ENCODE measurements around the gene KDM2A. TPM values are rescaled to one million over a fixed set of nuclear protein-coding genes. Genes with fewer than 3 reads are reported as not detected.

The KDM2A gene
- total RNA-seq, 3 donors from 2014 or later (not counting 1 experiment from before 2014, with no cell fraction given) = 268 to 312 (median 283) TPM

DNA sequence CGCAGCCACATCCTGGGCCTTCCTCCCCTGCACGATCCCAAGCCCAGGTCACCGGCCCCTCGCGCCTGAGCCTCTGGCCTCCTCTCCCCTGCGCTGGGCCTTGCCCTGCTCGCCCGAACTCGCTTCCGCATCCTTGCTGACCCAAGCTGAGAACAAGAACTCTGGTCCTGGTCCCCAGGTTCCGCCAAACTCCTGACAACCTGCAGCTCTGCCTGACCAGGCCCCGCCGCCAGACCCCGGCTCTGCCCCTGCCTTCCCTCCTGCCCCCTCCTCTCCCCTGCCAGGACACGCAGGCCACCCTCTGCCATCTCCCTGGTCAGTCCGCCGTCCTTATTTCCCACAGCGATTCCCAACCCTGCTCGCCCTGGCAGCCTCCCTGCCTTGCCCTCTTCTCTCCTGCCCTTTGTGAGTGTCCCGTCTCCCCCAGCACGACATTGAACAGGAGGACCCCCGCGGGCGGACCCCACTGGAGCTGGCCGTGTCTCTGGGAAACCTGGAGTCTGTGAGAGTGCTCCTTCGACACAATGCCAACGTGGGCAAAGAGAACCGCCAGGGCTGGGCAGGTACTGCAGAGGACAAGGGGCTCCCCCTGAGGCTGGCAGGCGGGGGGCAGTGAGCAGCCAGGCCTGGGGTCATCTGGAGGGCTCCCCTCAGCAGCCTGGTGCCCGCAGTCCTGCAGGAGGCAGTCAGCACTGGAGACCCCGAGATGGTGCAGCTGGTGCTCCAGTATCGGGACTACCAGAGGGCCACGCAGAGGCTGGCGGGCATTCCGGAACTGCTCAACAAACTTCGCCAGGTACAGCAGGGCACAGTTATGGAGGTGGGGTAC is 170.8 kb downstream of the KDM2A start:
- no peak for ATAC-seq
- peaks cover 46 to 60% of the 10 kb centered on the region in 2 donors for H3K4me1 Mint-ChIP-seq
- 32% methylated on average over 36 of the region's 36 CpGs for WGBS (ENCODE audit: insufficient coverage)
- no peak for TF ChIP-seq CTCF (IDR thresholded peaks at IDR 0.05)
- Histone ChIP-seq H3K9me3 (ENCODE audit: control insufficient read depth, insufficient read depth, low read length) (no peaks in the 10 kb centered on the region), H3K4me1 (ENCODE audit: control insufficient read depth, insufficient read depth, low read length) (peaks cover 65% of the 10 kb centered on the region), H3K36me3 (ENCODE audit: control insufficient read depth, insufficient read depth, low read length) (peaks cover 53% of the 10 kb centered on the region), H3K27me3 (ENCODE audit: control insufficient read depth, insufficient read depth, low read length) (no peaks in the 10 kb centered on the region), H3K27ac (ENCODE audit: low read length) (peak overlapping the region; percentile 49), H3K4me3 (ENCODE audit: low read length) (peak overlapping the region; percentile 56)
- no peak for DNase-seq
- no peaks in the 10 kb centered on the region for H3K36me3 Mint-ChIP-seq
- H3K9me3 Mint-ChIP-seq = no peaks in the 10 kb centered on the region
- peak overlapping the region; percentile 86 to 94 for H3K27ac Mint-ChIP-seq
- intact Hi-C loops (cut with micrococcal nuclease) = loop anchor here (2.0 to 5.0 kb wide), 4 partner anchors 13 to 82 kb away; partner anchors contain the start of genes CLCF1 and SSH3
- peak overlapping the region; percentile 94 for H3K4me3 Mint-ChIP-seq
- H3K27me3 Mint-ChIP-seq (ENCODE audit: low read depth in 2 of 2) = no peaks in the 10 kb centered on the region

GRCh38 chr11:67290801-67291200 is 171.7 kb downstream of the KDM2A start:
- ATAC-seq = no peak
- H3K4me1 Mint-ChIP-seq = peaks cover 46 to 56% of the 10 kb centered on the region in 2 donors
- Histone ChIP-seq H3K27ac (ENCODE audit: low read length) (no peak overlapping the region), H3K36me3 (ENCODE audit: control insufficient read depth, insufficient read depth, low read length) (peaks cover 47% of the 10 kb centered on the region), H3K9me3 (ENCODE audit: control insufficient read depth, insufficient read depth, low read length) (peaks cover 4% of the 10 kb centered on the region), H3K4me3 (ENCODE audit: low read length) (no peak overlapping the region), H3K4me1 (ENCODE audit: control insufficient read depth, insufficient read depth, low read length) (peaks cover 56% of the 10 kb centered on the region), H3K27me3 (ENCODE audit: control insufficient read depth, insufficient read depth, low read length) (no peaks in the 10 kb centered on the region)
- intact Hi-C loops (cut with micrococcal nuclease) = no loop called here
- H3K4me3 Mint-ChIP-seq = no peak overlapping the region
- H3K27me3 Mint-ChIP-seq (ENCODE audit: low read depth in 2 of 2) = no peaks in the 10 kb centered on the region
- H3K27ac Mint-ChIP-seq = peak overlapping the region in 1 of 2 donors; percentile 94
- DNase-seq = no peak
- H3K9me3 Mint-ChIP-seq = no peaks in the 10 kb centered on the region
- 92% methylated on average over 7 of the region's 7 CpGs for WGBS (ENCODE audit: insufficient coverage)
- TF ChIP-seq CTCF (IDR thresholded peaks at IDR 0.05) = no peak
- peaks cover 2% of the 10 kb centered on the region for H3K36me3 Mint-ChIP-seq

- Histone ChIP-seq H3K27me3 (ENCODE audit: control insufficient read depth, insufficient read depth, low read length) (no peaks in the 10 kb centered on the region), H3K4me1 (ENCODE audit: control insufficient read depth, insufficient read depth, low read length) (peaks cover 47% of the 10 kb centered on the region), H3K36me3 (ENCODE audit: control insufficient read depth, insufficient read depth, low read length) (peaks cover 49% of the 10 kb centered on the region), H3K4me3 (ENCODE audit: low read length) (no peak overlapping the region), H3K27ac (ENCODE audit: low read length) (no peak overlapping the region), H3K9me3 (ENCODE audit: control insufficient read depth, insufficient read depth, low read length) (peaks cover 4% of the 10 kb centered on the region)
- 97% methylated on average over 33 of the region's 33 CpGs for WGBS (ENCODE audit: insufficient coverage)
- Mint-ChIP-seq H3K4me3 (peak overlapping the region; percentile 17), H3K27ac (peak overlapping the region; percentile 83 to 94), H3K4me1 (peaks cover 47 to 49% of the 10 kb centered on the region in 2 donors), H3K9me3 (peaks cover 2 to 3% of the 10 kb centered on the region in 2 donors), H3K27me3 (ENCODE audit: low read depth in 2 of 2) (no peaks in the 10 kb centered on the region), H3K36me3 (peaks cover 11% of the 10 kb centered on the region)
- intact Hi-C loops (cut with micrococcal nuclease) = no loop called here
- no peak for TF ChIP-seq CTCF (IDR thresholded peaks at IDR 0.05)
- DNase-seq = no peak
- no peak for ATAC-seq
Measured at GRCh38 chr11:67291481-67292381, 172.7 kb downstream of the KDM2A start.

Measured in natural killer cell (primary cell).